HCT116 (cell line): ENCODE data around the gene TMEFF2. TPM values are rescaled to one million over a fixed set of nuclear protein-coding genes. Genes with fewer than 3 reads are reported as not detected.

Experiments
- ATAC-seq: fragments of 200-7000 bp; cut with Tn5 transposase; 2 replicates; pipeline ENCODE4 v1.9.1; 2020; ENCODE audit warnings: mild to moderate bottlenecking, moderate library complexity
- BruUV-seq: library from RNA; stranded (reverse); fragments of 400-500 nt; replicated peaks from 2 replicates; lab custom pipeline; 2021; lab: Mats Ljungman, UMichigan
- CTCF ChIA-PET: fragments of 300-600 bp; sonication (Branson Sonifier 250); formaldehyde crosslinking; loops from one replicate; lab custom pipeline; 2021; ENCODE audit warnings: antibody characterized with exemption; lab: Charles Lee
- POLR2A ChIA-PET: fragments of 300-600, 350-600 bp; sonication (Branson Sonifier 250); formaldehyde crosslinking; loops from one replicate; lab custom pipeline; 2021; ENCODE audit warnings: antibody characterized with exemption; lab: Charles Lee
- RAD21 ChIA-PET, 2 experiments: fragments of 300-600 bp; sonication (Branson Sonifier 250); formaldehyde crosslinking; loops; one replicate each; lab custom pipeline; 2023; ENCODE audit warnings: low total read pairs in 2 of 2; ENCODE audit not compliant: uncharacterized antibody in 2 of 2, unreplicated experiment in 2 of 2, low non-redundant PET in 1 of 2; lab: Charles Lee
- DNase-seq: peaks from one replicate; pipeline ENCODE4 v3.0.0-alpha.2; 2010; ENCODE audit warnings: low read depth, low spot score
- H2AFZ ChIP-seq: fragments of 200-600 bp; shearing (Covaris generic), sonication (generic); 2 replicates; pipeline ENCODE4 v1.6.1; 2017; ENCODE audit warnings: low read depth, mixed run types, mixed read lengths, antibody characterized with exemption, low read length; ENCODE audit not compliant: poor library complexity, severe bottlenecking
- H3K27ac ChIP-seq: 2 replicates; pipeline ENCODE4 v1.5.1; 2012; ENCODE audit warnings: low read depth, low read length
- H3K27me3 ChIP-seq: fragments of 200-600 bp; sonication (generic); 2 replicates; pipeline ENCODE4 v1.6.1; 2016; ENCODE audit warnings: mixed run types, low read length, mixed read lengths; ENCODE audit not compliant: insufficient read depth
- H3K36me3 ChIP-seq, 2 experiments: fragments of 200-500 bp in 1 of 2; fragments of 200-600 bp in 1 of 2; sonication (Bioruptor generic) in 1 of 2; sonication (generic) in 1 of 2; 2 replicates each; pipeline versions ENCODE4 v1.5.1 to v1.6.1; 2014 to 2016; ENCODE audit warnings: low read length in 2 of 2, inconsistent platforms in 1 of 2, mixed read lengths in 1 of 2, mixed run types in 1 of 2; ENCODE audit not compliant: insufficient read depth in 2 of 2, control insufficient read depth in 1 of 2
- H3K4me1 ChIP-seq, 2 experiments: fragments of 200-600 bp in 1 of 2; sonication (generic) in 1 of 2; 2 replicates each; pipeline versions ENCODE4 v1.5.1 to v1.6.1; 2012 to 2017; ENCODE audit warnings: low read length in 2 of 2, inconsistent platforms in 1 of 2, mild to moderate bottlenecking in 1 of 2, mixed read lengths in 1 of 2, mixed run types in 1 of 2, moderate library complexity in 1 of 2; ENCODE audit not compliant: insufficient read depth in 2 of 2, control insufficient read depth in 1 of 2
- H3K4me2 ChIP-seq: fragments of 200-600 bp; sonication (generic); 2 replicates; pipeline ENCODE4 v1.6.1; 2017; ENCODE audit warnings: mixed run types, low read length, mixed read lengths
- H3K4me3 ChIP-seq, 2 experiments: fragments of 200-600 bp in 1 of 2; sonication (generic) in 1 of 2; replicated peaks in 1 of 2; 2 replicates each; pipeline ENCODE4 v1.5.1; 2011 to 2016; ENCODE audit warnings: low read length in 2 of 2, control low read depth in 1 of 2, low read depth in 1 of 2, mild to moderate bottlenecking in 1 of 2, mixed read lengths in 1 of 2, mixed run types in 1 of 2
- H3K79me2 ChIP-seq: fragments of 200-600 bp; sonication (generic); 2 replicates; pipeline ENCODE4 v1.6.1; 2017; ENCODE audit warnings: mild to moderate bottlenecking, mixed run types, low read length, moderate library complexity, mixed read lengths; ENCODE audit not compliant: insufficient read depth
- H3K9ac ChIP-seq: fragments of 200-600 bp; sonication (generic); 2 replicates; pipeline ENCODE4 v1.6.1; 2016; ENCODE audit warnings: low read length, mixed read lengths
- H3K9me2 ChIP-seq: fragments of 200-600 bp; sonication (generic), shearing (Covaris generic); 2 replicates; pipeline ENCODE4 v1.6.1; 2017; ENCODE audit warnings: mixed run types, mild to moderate bottlenecking, moderate library complexity; ENCODE audit not compliant: insufficient read depth
- H3K9me3 ChIP-seq, 2 experiments: fragments of 200-500 bp in 1 of 2; fragments of 200-600 bp in 1 of 2; sonication (Bioruptor generic) in 1 of 2; sonication (generic) in 1 of 2; 2 replicates each; pipeline ENCODE4 v1.6.1; 2014 to 2017; ENCODE audit warnings: low read length in 2 of 2, mixed read lengths in 2 of 2, inconsistent platforms in 1 of 2, low read depth in 1 of 2, mild to moderate bottlenecking in 1 of 2, mixed run types in 1 of 2, moderate library complexity in 1 of 2; ENCODE audit not compliant: control insufficient read depth in 1 of 2, insufficient read depth in 1 of 2
- H4K20me1 ChIP-seq: fragments of 200-600 bp; sonication (generic), shearing (Covaris generic); 2 replicates; pipeline ENCODE4 v1.6.1; 2017; ENCODE audit warnings: mixed run types, mild to moderate bottlenecking, moderate library complexity; ENCODE audit not compliant: insufficient read depth
- CBX3 ChIP-seq: IDR thresholded peaks from 2 replicates; pipeline ENCODE4 v1.6.1; 2012; ENCODE audit warnings: low read depth
- CEBPB ChIP-seq: IDR thresholded peaks from 2 replicates; pipeline ENCODE4 v1.6.1; 2012; ENCODE audit warnings: low read depth
- ELF1 ChIP-seq: IDR thresholded peaks from 2 replicates; pipeline ENCODE4 v1.6.1; 2012; ENCODE audit warnings: low read depth, borderline replicate concordance
- EZH2phosphoT487 ChIP-seq: fragments of 200-600 bp; IDR thresholded peaks from 2 replicates; pipeline ENCODE4 v1.6.1; 2018; ENCODE audit warnings: antibody characterized with exemption, borderline replicate concordance
- ZFX ChIP-seq: fragments of 450-650 bp; IDR thresholded peaks from 2 replicates; pipeline ENCODE4 v1.6.1; 2017
- intact Hi-C: fragments of 100-400 bp; cut with micrococcal nuclease; formaldehyde crosslinking; loops from 2 replicates; pipeline ENCODE4 v1.10.0; 2022
- total RNA-seq: library from RNA; stranded (reverse); gene quantifications from one replicate; pipeline ENCODE4 v1.2.1, GENCODE V29; 2021; ENCODE audit not compliant: unreplicated experiment
- TF ChIP-seq, protein P1 (sequence below): IDR thresholded peaks from 2 replicates; pipeline ENCODE4 v1.6.1; 2011; ENCODE audit warnings: mild to moderate bottlenecking, low read length, moderate library complexity; ENCODE audit not compliant: insufficient replicate concordance; ENCODE audit errors: extremely low read depth
- TF ChIP-seq, protein P2 (sequence below): IDR thresholded peaks from 2 replicates; pipeline ENCODE4 v1.6.1; 2012; ENCODE audit warnings: low read depth

Gene TMEFF2
- total RNA-seq, 1 experiment from 2014 or later: not detected

DNA sequence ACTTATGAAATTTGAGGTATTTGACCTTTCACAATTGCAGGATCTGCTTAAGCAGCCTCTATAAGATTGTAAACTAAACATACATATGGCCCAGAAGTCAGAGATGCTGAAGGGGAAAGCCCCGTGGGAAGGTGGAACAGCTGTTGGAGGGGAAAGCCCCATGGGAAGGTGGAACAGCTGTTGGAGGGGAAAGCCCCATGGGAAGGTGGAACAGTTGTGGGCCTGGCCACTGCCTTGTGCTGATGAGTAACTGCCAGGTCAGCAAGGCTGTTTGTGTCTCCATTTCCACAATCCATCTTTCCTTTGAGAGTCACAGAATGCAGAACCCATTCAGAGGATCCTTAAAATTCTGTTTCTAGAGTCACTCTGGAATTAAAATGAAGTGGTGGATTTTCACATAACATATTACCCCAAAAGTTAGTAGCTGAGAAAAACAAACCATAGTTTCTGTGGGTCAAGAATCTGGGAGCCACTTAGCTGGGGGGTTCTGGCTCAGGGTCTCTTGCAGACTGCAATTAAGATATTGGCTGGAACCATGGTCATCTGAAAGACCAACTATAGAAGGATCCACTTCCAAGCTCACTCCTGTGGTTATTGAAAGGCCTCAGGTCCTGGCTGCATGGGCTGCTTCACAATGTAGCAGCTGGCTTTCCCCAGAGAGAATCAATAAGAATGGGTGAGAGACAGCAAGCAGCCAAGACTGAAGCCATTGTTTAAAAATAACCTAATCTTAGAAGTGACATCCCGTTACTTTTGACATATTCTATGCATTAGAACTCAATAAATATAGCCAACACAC is 261.2 kb downstream of the TMEFF2 start:
- ChIA-PET CTCF (interaction anchor here (1.3 kb wide), 1 partner anchor 229 kb away, joined by 3 read pairs; no protein-coding TSS in a partner anchor), POLR2A (no interaction called here), RAD21 (no interaction called here)
- DNase-seq (no peak), ATAC-seq (no peak)
- Histone ChIP-seq H3K27ac (no peak overlapping the region), H3K36me3 (no peaks in the 10 kb centered on the region), H3K4me1 (no peaks in the 10 kb centered on the region), H3K9me3 (no peaks in the 10 kb centered on the region), H2AFZ (no peak overlapping the region), H3K9me2 (no peaks in the 10 kb centered on the region), H3K9ac (no peak overlapping the region), H3K27me3 (no peaks in the 10 kb centered on the region), H3K4me3 (no peak overlapping the region), H3K4me2 (no peak overlapping the region), H4K20me1 (no peaks in the 10 kb centered on the region), H3K79me2 (no peaks in the 10 kb centered on the region)
- no TSS peak for BruUV-seq
- intact Hi-C loops: no loop called here
- no peak for TF ChIP-seq CEBPB
- no peak for TF ChIP-seq EZH2phosphoT487
- TF ChIP-seq, protein P1, sequence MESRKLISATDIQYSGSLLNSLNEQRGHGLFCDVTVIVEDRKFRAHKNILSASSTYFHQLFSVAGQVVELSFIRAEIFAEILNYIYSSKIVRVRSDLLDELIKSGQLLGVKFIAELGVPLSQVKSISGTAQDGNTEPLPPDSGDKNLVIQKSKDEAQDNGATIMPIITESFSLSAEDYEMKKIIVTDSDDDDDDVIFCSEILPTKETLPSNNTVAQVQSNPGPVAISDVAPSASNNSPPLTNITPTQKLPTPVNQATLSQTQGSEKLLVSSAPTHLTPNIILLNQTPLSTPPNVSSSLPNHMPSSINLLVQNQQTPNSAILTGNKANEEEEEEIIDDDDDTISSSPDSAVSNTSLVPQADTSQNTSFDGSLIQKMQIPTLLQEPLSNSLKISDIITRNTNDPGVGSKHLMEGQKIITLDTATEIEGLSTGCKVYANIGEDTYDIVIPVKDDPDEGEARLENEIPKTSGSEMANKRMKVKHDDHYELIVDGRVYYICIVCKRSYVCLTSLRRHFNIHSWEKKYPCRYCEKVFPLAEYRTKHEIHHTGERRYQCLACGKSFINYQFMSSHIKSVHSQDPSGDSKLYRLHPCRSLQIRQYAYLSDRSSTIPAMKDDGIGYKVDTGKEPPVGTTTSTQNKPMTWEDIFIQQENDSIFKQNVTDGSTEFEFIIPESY: no peak
- TF ChIP-seq CBX3: no peak
- TF ChIP-seq, protein P2, sequence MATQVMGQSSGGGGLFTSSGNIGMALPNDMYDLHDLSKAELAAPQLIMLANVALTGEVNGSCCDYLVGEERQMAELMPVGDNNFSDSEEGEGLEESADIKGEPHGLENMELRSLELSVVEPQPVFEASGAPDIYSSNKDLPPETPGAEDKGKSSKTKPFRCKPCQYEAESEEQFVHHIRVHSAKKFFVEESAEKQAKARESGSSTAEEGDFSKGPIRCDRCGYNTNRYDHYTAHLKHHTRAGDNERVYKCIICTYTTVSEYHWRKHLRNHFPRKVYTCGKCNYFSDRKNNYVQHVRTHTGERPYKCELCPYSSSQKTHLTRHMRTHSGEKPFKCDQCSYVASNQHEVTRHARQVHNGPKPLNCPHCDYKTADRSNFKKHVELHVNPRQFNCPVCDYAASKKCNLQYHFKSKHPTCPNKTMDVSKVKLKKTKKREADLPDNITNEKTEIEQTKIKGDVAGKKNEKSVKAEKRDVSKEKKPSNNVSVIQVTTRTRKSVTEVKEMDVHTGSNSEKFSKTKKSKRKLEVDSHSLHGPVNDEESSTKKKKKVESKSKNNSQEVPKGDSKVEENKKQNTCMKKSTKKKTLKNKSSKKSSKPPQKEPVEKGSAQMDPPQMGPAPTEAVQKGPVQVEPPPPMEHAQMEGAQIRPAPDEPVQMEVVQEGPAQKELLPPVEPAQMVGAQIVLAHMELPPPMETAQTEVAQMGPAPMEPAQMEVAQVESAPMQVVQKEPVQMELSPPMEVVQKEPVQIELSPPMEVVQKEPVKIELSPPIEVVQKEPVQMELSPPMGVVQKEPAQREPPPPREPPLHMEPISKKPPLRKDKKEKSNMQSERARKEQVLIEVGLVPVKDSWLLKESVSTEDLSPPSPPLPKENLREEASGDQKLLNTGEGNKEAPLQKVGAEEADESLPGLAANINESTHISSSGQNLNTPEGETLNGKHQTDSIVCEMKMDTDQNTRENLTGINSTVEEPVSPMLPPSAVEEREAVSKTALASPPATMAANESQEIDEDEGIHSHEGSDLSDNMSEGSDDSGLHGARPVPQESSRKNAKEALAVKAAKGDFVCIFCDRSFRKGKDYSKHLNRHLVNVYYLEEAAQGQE: no peak
- TF ChIP-seq ZFX: no peak
- TF ChIP-seq ELF1: no peak
